Mucosa of stomach (tissue), 1 donor: ENCODE results near the gene PSAP.
"Not testable (repeated sequence)": the region's sequence is repeated elsewhere in the genome, so short reads cannot be mapped to it uniquely, and the experiment has no call there.

Source experiments
- H3K27me3 ChIP-seq: one replicate; pipeline ENCODE4 v1.7.0; 2013; ENCODE audit warnings: mild to moderate bottlenecking, low read length; ENCODE audit not compliant: control insufficient read depth, insufficient read depth
- H3K36me3 ChIP-seq: one replicate; pipeline ENCODE4 v1.7.0; 2013; ENCODE audit warnings: low read length; ENCODE audit not compliant: control insufficient read depth, insufficient read depth
- H3K4me1 ChIP-seq: one replicate; pipeline ENCODE4 v1.7.0; 2013; ENCODE audit warnings: mild to moderate bottlenecking, low read length; ENCODE audit not compliant: control insufficient read depth, insufficient read depth
- H3K4me3 ChIP-seq: one replicate; pipeline ENCODE4 v1.7.0; 2013; ENCODE audit warnings: low read length
- H3K9ac ChIP-seq: one replicate; pipeline ENCODE4 v1.7.0; 2013; ENCODE audit warnings: mild to moderate bottlenecking, low read length, moderate library complexity
- H3K9me3 ChIP-seq: one replicate; pipeline ENCODE4 v1.7.0; 2013; ENCODE audit warnings: mild to moderate bottlenecking, low read length, moderate library complexity; ENCODE audit not compliant: control insufficient read depth
- donor health status: Pancreatic carcinoma.

Gene PSAP

DNA sequence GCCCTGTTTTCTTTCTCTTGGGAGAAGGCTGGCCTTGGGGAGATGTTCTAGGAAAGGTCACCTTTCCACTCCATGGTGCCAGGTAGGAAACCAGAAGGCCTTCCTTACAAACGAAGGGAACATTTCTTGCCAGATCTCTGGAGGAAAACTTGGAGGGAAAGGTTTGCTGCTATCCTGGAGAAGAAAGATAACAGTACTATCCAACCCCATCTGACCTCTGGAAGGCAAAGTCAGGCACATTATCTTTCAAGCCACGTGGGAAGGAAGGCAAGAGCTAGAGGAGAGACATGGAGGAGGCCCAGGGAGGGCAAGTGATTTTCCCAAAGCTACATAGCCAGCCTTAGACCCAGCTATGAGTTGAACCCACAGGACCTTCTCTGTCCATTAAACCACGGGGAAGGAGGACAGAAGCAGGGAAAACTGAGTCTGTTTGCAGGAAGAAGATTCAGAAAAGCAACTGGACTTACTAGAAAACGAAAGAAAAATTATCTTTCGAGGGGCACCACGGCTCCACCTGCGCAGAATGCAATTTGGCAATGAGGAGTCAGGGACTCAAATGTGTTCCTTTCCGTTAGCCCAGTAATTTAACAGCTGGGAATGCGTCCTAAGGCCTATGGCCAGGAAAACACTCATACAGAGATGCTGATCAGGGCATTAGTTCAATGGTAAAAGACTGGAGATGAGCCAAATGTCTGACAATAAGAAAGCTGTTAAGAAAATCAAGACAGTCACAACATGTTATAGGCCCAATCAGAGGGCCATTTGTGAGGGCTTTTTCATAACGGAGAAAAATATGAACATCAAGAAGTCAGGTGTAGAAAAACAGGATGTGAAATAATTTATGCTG is 32.0 kb upstream of the PSAP start:
- Histone ChIP-seq H3K4me3 (no peak overlapping the region), H3K9ac (no peak overlapping the region), H3K4me1 (peaks cover 4% of the 10 kb centered on the region), H3K27me3 (no peaks in the 10 kb centered on the region), H3K9me3 (no peaks in the 10 kb centered on the region), H3K36me3 (no peaks in the 10 kb centered on the region)

DNA sequence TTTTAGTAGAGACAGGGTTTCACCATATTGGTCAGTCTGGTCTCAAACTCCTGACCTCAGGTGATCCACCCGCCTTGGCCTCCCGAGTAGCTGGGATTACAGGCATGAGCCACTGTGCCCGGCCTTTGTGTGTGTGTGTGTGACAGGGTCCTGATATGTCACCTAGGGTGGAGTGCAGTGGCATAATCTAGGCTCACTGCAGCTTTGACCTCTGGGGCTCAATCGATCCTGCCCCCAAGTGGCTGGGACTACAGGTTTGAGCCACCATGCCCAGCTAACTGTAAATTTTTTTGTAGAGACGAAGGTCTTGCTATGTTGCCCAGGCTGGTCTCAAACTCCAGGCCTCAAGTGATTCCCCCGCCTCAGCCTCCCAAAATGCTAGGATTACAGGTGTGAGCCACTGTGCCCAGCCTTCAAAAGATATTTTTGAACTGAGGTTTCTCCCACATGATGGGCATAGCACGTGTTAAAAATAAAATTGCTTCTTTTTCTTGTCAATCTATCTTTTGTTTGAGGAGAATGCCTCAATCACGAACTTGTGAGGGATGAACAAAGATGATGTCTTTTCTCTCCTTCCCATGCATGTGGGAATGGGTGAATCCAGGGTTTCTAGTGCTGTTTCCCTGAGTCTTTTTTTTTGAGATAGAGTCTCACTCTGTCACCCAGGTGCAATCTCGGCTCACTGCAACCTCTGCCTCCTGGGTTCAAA is 30.8 kb upstream of the PSAP start:
- Histone ChIP-seq H3K4me1 (peaks cover 3% of the 10 kb centered on the region), H3K4me3 (no peak overlapping the region), H3K36me3 (no peaks in the 10 kb centered on the region), H3K9ac (no peak overlapping the region), H3K9me3 (no peaks in the 10 kb centered on the region), H3K27me3 (no peaks in the 10 kb centered on the region)

DNA sequence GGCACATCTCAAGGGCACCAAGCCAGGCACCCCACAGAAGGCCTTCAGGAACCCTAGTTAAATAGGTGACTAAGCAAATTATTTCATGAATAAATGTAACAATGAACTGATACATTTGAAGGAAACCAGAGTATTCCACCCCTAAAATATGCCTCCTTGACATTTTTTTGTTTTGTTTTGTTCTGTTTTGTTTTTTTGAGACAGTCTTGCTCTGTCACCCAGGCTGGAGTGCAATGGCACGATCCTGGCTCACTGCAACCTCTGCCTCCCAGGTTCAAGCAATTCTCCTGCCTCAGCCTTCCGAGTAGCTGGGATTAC is 30.2 kb upstream of the PSAP start:
- not testable (repeated sequence) for H3K4me3 ChIP-seq, H3K27me3 ChIP-seq, H3K9ac ChIP-seq, H3K36me3 ChIP-seq, H3K9me3 ChIP-seq, H3K4me1 ChIP-seq

- no peaks in the 10 kb centered on the region for H3K27me3 ChIP-seq
- peaks cover 3% of the 10 kb centered on the region for H3K4me1 ChIP-seq
- no peaks in the 10 kb centered on the region for H3K9me3 ChIP-seq
- H3K36me3 ChIP-seq = no peaks in the 10 kb centered on the region
- H3K9ac ChIP-seq = no peak overlapping the region
- H3K4me3 ChIP-seq = no peak overlapping the region
Observed at GRCh38 chr10:71880425-71881306, 29.6 kb upstream of the PSAP start.

DNA sequence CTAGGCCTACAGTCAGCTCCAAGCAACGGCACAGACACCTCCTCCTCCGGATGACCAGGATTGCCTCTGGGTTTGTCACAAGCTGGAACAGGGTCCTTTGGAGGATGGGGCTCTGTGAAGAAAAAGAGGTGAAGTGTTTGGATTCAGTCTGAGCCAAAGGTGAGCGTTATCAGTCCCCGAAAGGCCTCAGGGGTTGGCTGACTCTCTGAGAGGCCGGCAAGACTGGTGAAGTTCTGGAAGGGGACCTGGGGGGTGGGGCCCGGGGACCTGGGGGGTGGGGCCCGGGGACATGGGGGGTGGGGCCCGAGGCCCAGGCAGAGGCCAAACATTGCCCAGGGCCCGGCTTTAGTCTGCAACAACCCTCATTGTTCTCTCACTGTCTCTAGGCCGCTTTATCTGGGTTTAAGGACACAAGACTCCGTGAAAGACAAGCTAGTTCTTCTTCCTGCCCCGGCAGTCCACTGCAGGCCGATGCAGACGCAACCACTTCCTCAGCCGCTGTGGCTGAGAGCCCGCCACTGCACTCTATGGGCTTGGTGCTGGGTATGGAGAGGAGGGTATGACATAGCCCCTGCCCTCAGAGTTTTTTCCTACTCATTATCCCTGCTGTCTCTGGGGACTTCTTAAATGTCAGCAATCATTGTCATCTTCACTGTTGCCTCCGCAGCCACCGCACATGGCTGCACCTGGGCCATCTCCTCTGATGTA is 27.4 kb upstream of the PSAP start:
- Histone ChIP-seq H3K9ac (no peak overlapping the region), H3K9me3 (no peaks in the 10 kb centered on the region), H3K27me3 (no peaks in the 10 kb centered on the region), H3K4me3 (no peak overlapping the region), H3K4me1 (peaks cover 16% of the 10 kb centered on the region), H3K36me3 (no peaks in the 10 kb centered on the region)

DNA sequence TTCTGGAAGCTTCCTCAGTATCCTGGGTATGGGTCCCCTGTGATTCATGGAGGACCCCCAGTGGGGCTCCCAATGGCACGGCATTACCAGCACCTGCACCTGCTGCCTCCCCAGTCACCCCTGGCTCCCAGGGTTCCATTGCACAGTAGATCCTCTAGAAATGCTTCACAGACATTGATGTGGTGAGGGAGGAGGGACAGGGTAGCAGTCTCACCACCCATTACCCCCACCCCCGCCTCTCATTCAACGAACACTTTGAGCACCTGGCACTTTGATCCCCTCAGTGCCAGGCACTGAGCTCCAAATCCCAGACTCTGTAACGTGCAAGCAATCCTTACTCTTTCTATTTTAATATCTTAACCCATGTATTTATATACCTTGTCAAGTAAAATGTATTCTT is 26.8 kb upstream of the PSAP start:
- Histone ChIP-seq H3K9me3 (no peaks in the 10 kb centered on the region), H3K36me3 (no peaks in the 10 kb centered on the region), H3K4me1 (peaks cover 16% of the 10 kb centered on the region), H3K4me3 (no peak overlapping the region), H3K9ac (no peak overlapping the region), H3K27me3 (no peaks in the 10 kb centered on the region)

GRCh38 chr10:71874680-71875354 is 23.8 kb upstream of the PSAP start:
- not testable (repeated sequence) for H3K27me3 ChIP-seq, H3K4me3 ChIP-seq, H3K9me3 ChIP-seq, H3K36me3 ChIP-seq, H3K9ac ChIP-seq
- H3K4me1 ChIP-seq = peaks cover 19% of the 10 kb centered on the region

- Histone ChIP-seq H3K4me1 (peaks cover 19% of the 10 kb centered on the region), H3K9ac (no peak overlapping the region), H3K27me3 (no peaks in the 10 kb centered on the region), H3K9me3 (no peaks in the 10 kb centered on the region), H3K4me3 (no peak overlapping the region), H3K36me3 (no peaks in the 10 kb centered on the region)
Observed at GRCh38 chr10:71873582-71874211, 22.6 kb upstream of the PSAP start.

- not testable (repeated sequence) for H3K9ac ChIP-seq, H3K9me3 ChIP-seq, H3K36me3 ChIP-seq, H3K27me3 ChIP-seq, H3K4me3 ChIP-seq
- peaks cover 17% of the 10 kb centered on the region for H3K4me1 ChIP-seq
Observed at GRCh38 chr10:71869601-71870000, 18.6 kb upstream of the PSAP start.

- Histone ChIP-seq H3K4me1 (peaks cover 6% of the 10 kb centered on the region), H3K27me3 (no peaks in the 10 kb centered on the region), H3K9me3 (no peaks in the 10 kb centered on the region), H3K4me3 (no peak overlapping the region), H3K36me3 (no peaks in the 10 kb centered on the region), H3K9ac (no peak overlapping the region)
Observed at GRCh38 chr10:71868192-71868697, 17.2 kb upstream of the PSAP start.

DNA sequence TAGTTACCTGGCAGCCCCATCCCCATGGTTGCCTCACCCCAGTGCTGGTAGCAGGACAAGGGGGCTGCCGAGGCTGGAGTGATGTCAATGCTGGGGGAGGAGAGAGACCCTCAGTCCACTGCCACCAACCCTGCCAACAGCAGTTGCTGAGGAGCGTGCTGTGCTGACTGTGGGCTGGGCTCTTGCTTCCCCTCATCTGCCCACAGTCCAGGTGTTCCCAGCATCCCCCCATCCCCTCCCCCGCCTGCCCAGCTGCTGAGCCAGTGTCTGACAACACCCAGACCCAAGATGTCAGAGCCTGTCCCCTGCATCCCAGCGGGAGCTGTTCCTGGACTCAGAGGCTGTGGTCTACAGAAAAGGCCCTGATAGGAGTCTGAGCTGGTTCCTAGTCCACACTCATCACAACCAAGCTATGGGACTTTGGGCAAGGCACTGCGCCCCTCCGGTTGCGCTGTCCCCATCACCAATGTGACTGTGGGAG is 14.6 kb upstream of the PSAP start:
- no peaks in the 10 kb centered on the region for H3K27me3 ChIP-seq
- H3K9me3 ChIP-seq = no peaks in the 10 kb centered on the region
- no peak overlapping the region for H3K9ac ChIP-seq
- no peak overlapping the region for H3K4me3 ChIP-seq
- no peaks in the 10 kb centered on the region for H3K36me3 ChIP-seq
- H3K4me1 ChIP-seq = peaks cover 8% of the 10 kb centered on the region
